ENCODE measurements around the gene MYO1E.

Gene MYO1E

GRCh38 chr15:59177317-59177660 lies 195.4 kb downstream of the MYO1E start:
- H3K9me3 ChIP-seq (ENCODE audit: control insufficient read depth, insufficient read depth, low read length) = peaks cover 7% of the 10 kb centered on the region
- H3K4me2 ChIP-seq (ENCODE audit: low read length) = peak overlapping the region; percentile 23
- H3K36me3 ChIP-seq (ENCODE audit: control insufficient read depth, low read length) = peaks cover 23% of the 10 kb centered on the region
- no peaks in the 10 kb centered on the region for H3K79me2 ChIP-seq (ENCODE audit: control insufficient read depth, low read length)
- TF ChIP-seq CTCF (IDR thresholded peaks at IDR 0.05; ENCODE audit: low read depth, low read length, poor library complexity, severe bottlenecking) (no peak), EZH2phosphoT487 (IDR thresholded peaks at IDR 0.05; ENCODE audit: borderline replicate concordance, low read length) (no peak)
- H3F3A ChIP-seq (ENCODE audit: control insufficient read depth, insufficient read depth) = no peaks in the 10 kb centered on the region
- H3K27ac ChIP-seq (ENCODE audit: low read depth, low read length) = no peak overlapping the region
- H4K20me1 ChIP-seq (ENCODE audit: control insufficient read depth, insufficient read depth, low read depth, low read length) = no peaks in the 10 kb centered on the region
- no peaks in the 10 kb centered on the region for H3K9me2 ChIP-seq (replicated peaks; ENCODE audit: control insufficient read depth, low read length)
- no peaks in the 10 kb centered on the region for H3K27me3 ChIP-seq (ENCODE audit: control insufficient read depth, low read length)
- H3K4me3 ChIP-seq (ENCODE audit: low read length) = no peak overlapping the region
- H3K4me1 ChIP-seq (ENCODE audit: control insufficient read depth, low read length) = peaks cover 22% of the 10 kb centered on the region

GRCh38 chr15:59176653-59177316 lies 195.9 kb downstream of the MYO1E start:
- Histone ChIP-seq H3K27ac (ENCODE audit: low read depth, low read length) (no peak overlapping the region), H3F3A (ENCODE audit: control insufficient read depth, insufficient read depth) (no peaks in the 10 kb centered on the region), H4K20me1 (ENCODE audit: control insufficient read depth, insufficient read depth, low read depth, low read length) (no peaks in the 10 kb centered on the region), H3K9me2 (replicated peaks; ENCODE audit: control insufficient read depth, low read length) (no peaks in the 10 kb centered on the region), H3K27me3 (ENCODE audit: control insufficient read depth, low read length) (no peaks in the 10 kb centered on the region), H3K79me2 (ENCODE audit: control insufficient read depth, low read length) (no peaks in the 10 kb centered on the region), H3K4me2 (ENCODE audit: low read length) (peak overlapping the region; percentile 23), H3K36me3 (ENCODE audit: control insufficient read depth, low read length) (peaks cover 20% of the 10 kb centered on the region), H3K4me1 (ENCODE audit: control insufficient read depth, low read length) (peaks cover 22% of the 10 kb centered on the region), H3K9me3 (ENCODE audit: control insufficient read depth, insufficient read depth, low read length) (peaks cover 3% of the 10 kb centered on the region), H3K4me3 (ENCODE audit: low read length) (no peak overlapping the region)
- TF ChIP-seq CTCF (IDR thresholded peaks at IDR 0.05; ENCODE audit: low read depth, low read length, poor library complexity, severe bottlenecking) (no peak), EZH2phosphoT487 (IDR thresholded peaks at IDR 0.05; ENCODE audit: borderline replicate concordance, low read length) (no peak)

- Histone ChIP-seq H3F3A (ENCODE audit: control insufficient read depth, insufficient read depth) (no peaks in the 10 kb centered on the region), H3K4me3 (ENCODE audit: low read length) (no peak overlapping the region), H3K4me1 (ENCODE audit: control insufficient read depth, low read length) (peaks cover 22% of the 10 kb centered on the region), H3K9me2 (replicated peaks; ENCODE audit: control insufficient read depth, low read length) (no peaks in the 10 kb centered on the region), H3K27ac (ENCODE audit: low read depth, low read length) (no peak overlapping the region), H3K4me2 (ENCODE audit: low read length) (no peak overlapping the region), H4K20me1 (ENCODE audit: control insufficient read depth, insufficient read depth, low read depth, low read length) (no peaks in the 10 kb centered on the region), H3K27me3 (ENCODE audit: control insufficient read depth, low read length) (no peaks in the 10 kb centered on the region), H3K9me3 (ENCODE audit: control insufficient read depth, insufficient read depth, low read length) (no peaks in the 10 kb centered on the region), H3K79me2 (ENCODE audit: control insufficient read depth, low read length) (no peaks in the 10 kb centered on the region), H3K36me3 (ENCODE audit: control insufficient read depth, low read length) (peaks cover 29% of the 10 kb centered on the region)
- TF ChIP-seq EZH2phosphoT487 (IDR thresholded peaks at IDR 0.05; ENCODE audit: borderline replicate concordance, low read length) = no peak
- TF ChIP-seq CTCF (IDR thresholded peaks at IDR 0.05; ENCODE audit: low read depth, low read length, poor library complexity, severe bottlenecking) = peak; percentile 82
Measured at GRCh38 chr15:59174835-59175831, 197.5 kb downstream of the MYO1E start.
